GM23338 (cell line): ENCODE results near the gene CNIH3. TPM values are rescaled to one million over a fixed set of nuclear protein-coding genes. Genes with fewer than 3 reads are reported as not detected.

Experiments
- ATAC-seq: fragments of 200-7000 bp; cut with Tn5 transposase; 3 replicates; pipeline ENCODE4 v1.9.1; 2020
- DNase-seq: peaks from one replicate; pipeline ENCODE4 v3.0.0-alpha.2; 2015; ENCODE audit warnings: low spot score
- H2AFZ ChIP-seq: fragments of 200-600 bp; sonication (generic); 2 replicates; pipeline ENCODE4 v1.8.0; 2016; ENCODE audit warnings: antibody characterized with exemption, mild to moderate bottlenecking, moderate library complexity
- H3F3A ChIP-seq: fragments of 200-600 bp; sonication (generic); replicated peaks from 2 replicates; pipeline ENCODE4 v1.8.0; 2017; ENCODE audit warnings: antibody characterized with exemption, mixed run types, low read depth
- H3K27ac ChIP-seq: fragments of 200-600 bp; sonication (generic); 2 replicates; pipeline ENCODE4 v1.6.1; 2016; ENCODE audit warnings: low read depth
- H3K27me3 ChIP-seq: fragments of 200-600 bp; sonication (generic); 2 replicates; pipeline ENCODE4 v1.8.0; 2016; ENCODE audit warnings: mild to moderate bottlenecking, mixed run types, moderate library complexity; ENCODE audit not compliant: insufficient read depth
- H3K36me3 ChIP-seq: fragments of 200-600 bp; sonication (generic); 2 replicates; pipeline ENCODE4 v1.8.0; 2016; ENCODE audit warnings: mild to moderate bottlenecking; ENCODE audit not compliant: insufficient read depth
- H3K4me1 ChIP-seq: fragments of 200-600 bp; sonication (generic); 2 replicates; pipeline ENCODE4 v1.8.0; 2016; ENCODE audit warnings: mild to moderate bottlenecking, moderate library complexity; ENCODE audit not compliant: insufficient read depth
- H3K4me2 ChIP-seq: fragments of 200-600 bp; sonication (generic); 2 replicates; pipeline ENCODE4 v1.7.1; 2017; ENCODE audit warnings: mixed run types
- H3K4me3 ChIP-seq: fragments of 200-600 bp; sonication (generic); 2 replicates; pipeline ENCODE4 v1.6.1; 2016; ENCODE audit warnings: mixed run types
- H3K79me2 ChIP-seq: fragments of 200-600 bp; sonication (generic); replicated peaks from 2 replicates; pipeline ENCODE4 v1.8.0; 2017; ENCODE audit warnings: mild to moderate bottlenecking; ENCODE audit not compliant: insufficient read depth
- H3K9me2 ChIP-seq: fragments of 200-600 bp; sonication (generic); 2 replicates; pipeline ENCODE4 v1.8.0; 2017; ENCODE audit not compliant: insufficient read depth
- H4K20me1 ChIP-seq: fragments of 200-600 bp; sonication (generic); replicated peaks from 2 replicates; pipeline ENCODE4 v1.8.0; 2017; ENCODE audit warnings: mild to moderate bottlenecking; ENCODE audit not compliant: insufficient read depth
- H3K27ac Mint-ChIP-seq: 2 replicates; pipeline ENCODE4 v1.8.0; 2020; ENCODE audit warnings: inconsistent platforms, mild to moderate bottlenecking, moderate library complexity, mixed read lengths
- H3K27me3 Mint-ChIP-seq: 3 replicates; pipeline ENCODE4 v1.8.0; 2022; ENCODE audit warnings: low read depth, mild to moderate bottlenecking, moderate library complexity, mixed read lengths, inconsistent platforms; ENCODE audit not compliant: insufficient read depth, poor library complexity
- H3K36me3 Mint-ChIP-seq: 3 replicates; pipeline ENCODE4 v1.8.0; 2021; ENCODE audit warnings: low read depth, mild to moderate bottlenecking, inconsistent platforms, moderate library complexity, mixed read lengths
- H3K4me1 Mint-ChIP-seq: 3 replicates; pipeline ENCODE4 v1.8.0; 2020; ENCODE audit warnings: mild to moderate bottlenecking, inconsistent platforms, mixed read lengths
- H3K4me3 Mint-ChIP-seq: 3 replicates; pipeline ENCODE4 v1.8.0; 2021; ENCODE audit warnings: moderate library complexity, mild to moderate bottlenecking, inconsistent platforms, mixed read lengths
- H3K9me3 Mint-ChIP-seq: 3 replicates; pipeline ENCODE4 v1.8.0; 2020; ENCODE audit warnings: moderate library complexity, mild to moderate bottlenecking, inconsistent platforms, mixed read lengths
- CREB1 ChIP-seq: fragments of 250-450 bp; sonication (Bioruptor Pico); IDR thresholded peaks from 2 replicates; pipeline ENCODE4 v1.5.0; 2020; ENCODE audit warnings: low read depth, mild to moderate bottlenecking, moderate library complexity
- ETS1 ChIP-seq: IDR thresholded peaks from 2 replicates; pipeline ENCODE4 v1.6.1; 2016; ENCODE audit warnings: antibody characterized with exemption
- EZH2 ChIP-seq: fragments of 200-600 bp; sonication (generic); IDR thresholded peaks from one replicate; pipeline ENCODE4 v1.8.0; 2017; ENCODE audit warnings: antibody characterized with exemption, mild to moderate bottlenecking, low read depth; ENCODE audit not compliant: unreplicated experiment
- EZH2phosphoT487 ChIP-seq: fragments of 200-600 bp; sonication (generic); IDR thresholded peaks from one replicate; pipeline ENCODE4 v1.8.1; 2018; ENCODE audit warnings: antibody characterized with exemption; ENCODE audit not compliant: unreplicated experiment
- NANOG ChIP-seq: IDR thresholded peaks from 2 replicates; pipeline ENCODE4 v1.6.1; 2016; ENCODE audit warnings: antibody characterized with exemption, borderline replicate concordance
- POLR2AphosphoS5 ChIP-seq: IDR thresholded peaks from 2 replicates; pipeline ENCODE4 v1.6.1; 2016; ENCODE audit warnings: antibody characterized with exemption, low read depth
- REST ChIP-seq: IDR thresholded peaks from one replicate; pipeline ENCODE4 v1.6.1; 2018; ENCODE audit warnings: antibody characterized with exemption; ENCODE audit not compliant: unreplicated experiment
- STAT1 ChIP-seq: IDR thresholded peaks from one replicate; pipeline ENCODE4 v1.6.1; 2016; ENCODE audit warnings: antibody characterized with exemption; ENCODE audit not compliant: unreplicated experiment
- ZNF114 ChIP-seq: fragments of 250-450 bp; sonication (Bioruptor Pico); IDR thresholded peaks from 2 replicates; pipeline ENCODE4 v1.5.0; 2020; ENCODE audit warnings: mild to moderate bottlenecking, moderate library complexity
- ZNF331 ChIP-seq: fragments of 250-450 bp; sonication (Bioruptor Pico); IDR thresholded peaks from 2 replicates; pipeline ENCODE4 v1.5.0; 2020; ENCODE audit warnings: low read depth, mild to moderate bottlenecking, moderate library complexity
- ZNF462 ChIP-seq: fragments of 250-450 bp; sonication (Bioruptor Pico); IDR thresholded peaks from 2 replicates; pipeline ENCODE4 v1.5.0; 2020; ENCODE audit warnings: mild to moderate bottlenecking, moderate library complexity
- polyA plus RNA-seq: library from polyadenylated mRNA; unstranded; fragments of >200 nt; fragmentation: Nextera tagmentation; extraction: Ambion mirVana; gene quantifications from 2 replicates; pipeline ENCODE4 v1.2.1, GENCODE V29; 2016
- total RNA-seq: library from RNA; depleted of rRNA; stranded (reverse); fragments of >200 nt; shearing (Covaris generic); gene quantifications from 2 replicates; pipeline ENCODE4 v1.2.3, GENCODE V29; 2014

CNIH3 gene
- total and polyA plus RNA-seq, 2 experiments from 2014 or later, result 3.6 to 5.1 TPM

GRCh38 chr1:224676551-224676950 is 60.4 kb downstream of the CNIH3 start:
- Histone ChIP-seq H3K27me3 (no peaks in the 10 kb centered on the region), H3K36me3 (no peaks in the 10 kb centered on the region), H3F3A (no peaks in the 10 kb centered on the region), H3K4me3 (no peak overlapping the region), H2AFZ (no peak overlapping the region), H3K4me2 (no peak overlapping the region), H3K4me1 (no peaks in the 10 kb centered on the region; the same call in 1 of the 2 replicates), H3K9me2 (no peaks in the 10 kb centered on the region; the same call in 1 of the 2 replicates), H3K79me2 (no peaks in the 10 kb centered on the region), H4K20me1 (no peaks in the 10 kb centered on the region), H3K27ac (no peak overlapping the region)
- Mint-ChIP-seq H3K4me3 (no peak overlapping the region), H3K27me3 (no peaks in the 10 kb centered on the region), H3K4me1 (peaks cover 6% of the 10 kb centered on the region), H3K27ac (no peak overlapping the region), H3K36me3 (no peaks in the 10 kb centered on the region), H3K9me3 (no peaks in the 10 kb centered on the region)
- TF ChIP-seq ZNF331 (CRISPR knock-in tag), result no peak
- TF ChIP-seq ZNF462 (CRISPR knock-in tag), result no peak
- no peak for TF ChIP-seq EZH2
- TF ChIP-seq CREB1, result no peak
- TF ChIP-seq REST, result no peak
- TF ChIP-seq ZNF114 (CRISPR knock-in tag), result no peak
- TF ChIP-seq NANOG, result no peak
- no peak for TF ChIP-seq ETS1
- TF ChIP-seq EZH2phosphoT487, result no peak
- TF ChIP-seq POLR2AphosphoS5, result no peak
- no peak for TF ChIP-seq STAT1
- no peak for ATAC-seq
- no peak for DNase-seq
